Choroid plexus epithelial cell (primary cell): ENCODE results near the gene EXTL1.

Experiments
- DNase-seq: peaks from one replicate; pipeline ENCODE4 v3.0.0-alpha.2; 2010; ENCODE audit warnings: low read depth
- H3K4me3 ChIP-seq: 2 replicates; pipeline ENCODE4 v1.5.1; 2011; ENCODE audit warnings: low read depth, mild to moderate bottlenecking, control low read depth, low read length, moderate library complexity
- TF ChIP-seq, protein P1 (sequence below): conservative IDR thresholded peaks from 2 replicates; pipeline ENCODE4 v1.5.1; 2011; ENCODE audit warnings: low read depth, mild to moderate bottlenecking, control low read depth, inconsistent platforms, low read length, moderate library complexity

EXTL1 gene

DNA sequence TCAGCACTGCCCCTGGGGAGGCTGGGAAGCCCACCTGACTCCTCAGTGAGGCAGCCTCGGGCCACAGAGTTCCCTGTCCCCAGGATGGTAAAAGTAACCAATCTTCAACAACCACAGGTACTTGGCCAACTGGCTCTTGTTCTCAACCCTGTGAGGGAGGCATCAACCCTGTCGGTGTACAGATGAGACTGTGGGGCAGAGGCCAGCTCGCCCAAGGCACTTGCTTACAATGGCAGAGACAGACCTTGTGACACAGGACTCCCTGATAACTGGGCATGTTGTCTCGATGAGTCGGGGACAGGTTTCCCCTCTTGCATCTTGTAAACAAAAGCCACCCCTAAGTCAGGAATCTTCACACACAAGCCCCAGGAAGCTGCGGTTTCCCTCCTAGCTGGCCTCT lies 16.3 kb downstream of the EXTL1 start:
- H3K4me3 ChIP-seq: no peak overlapping the region
- TF ChIP-seq, protein P1, sequence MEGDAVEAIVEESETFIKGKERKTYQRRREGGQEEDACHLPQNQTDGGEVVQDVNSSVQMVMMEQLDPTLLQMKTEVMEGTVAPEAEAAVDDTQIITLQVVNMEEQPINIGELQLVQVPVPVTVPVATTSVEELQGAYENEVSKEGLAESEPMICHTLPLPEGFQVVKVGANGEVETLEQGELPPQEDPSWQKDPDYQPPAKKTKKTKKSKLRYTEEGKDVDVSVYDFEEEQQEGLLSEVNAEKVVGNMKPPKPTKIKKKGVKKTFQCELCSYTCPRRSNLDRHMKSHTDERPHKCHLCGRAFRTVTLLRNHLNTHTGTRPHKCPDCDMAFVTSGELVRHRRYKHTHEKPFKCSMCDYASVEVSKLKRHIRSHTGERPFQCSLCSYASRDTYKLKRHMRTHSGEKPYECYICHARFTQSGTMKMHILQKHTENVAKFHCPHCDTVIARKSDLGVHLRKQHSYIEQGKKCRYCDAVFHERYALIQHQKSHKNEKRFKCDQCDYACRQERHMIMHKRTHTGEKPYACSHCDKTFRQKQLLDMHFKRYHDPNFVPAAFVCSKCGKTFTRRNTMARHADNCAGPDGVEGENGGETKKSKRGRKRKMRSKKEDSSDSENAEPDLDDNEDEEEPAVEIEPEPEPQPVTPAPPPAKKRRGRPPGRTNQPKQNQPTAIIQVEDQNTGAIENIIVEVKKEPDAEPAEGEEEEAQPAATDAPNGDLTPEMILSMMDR: no peak
- no peak for DNase-seq

DNA sequence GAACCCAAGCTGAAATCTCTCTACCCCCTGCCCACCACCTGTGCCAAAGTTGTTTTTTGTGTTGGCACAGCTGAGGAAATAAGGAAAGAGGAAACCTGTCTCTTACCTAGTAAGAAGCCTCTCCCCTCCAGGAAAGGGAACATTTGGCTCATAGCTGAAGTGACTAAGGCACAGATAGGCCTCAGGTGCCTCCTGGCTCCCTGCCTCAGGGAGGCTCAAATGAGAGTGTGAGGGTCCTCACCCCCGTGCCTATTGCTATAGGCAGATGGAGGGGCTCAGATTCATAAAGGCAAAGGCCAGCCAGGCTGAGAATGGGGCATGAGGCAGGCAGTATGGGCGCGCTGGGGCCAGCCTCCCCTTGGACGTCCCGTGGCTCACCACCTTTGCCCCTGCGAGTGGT lies 16.9 kb downstream of the EXTL1 start:
- H3K4me3 ChIP-seq: no peak overlapping the region
- DNase-seq: no peak

DNA sequence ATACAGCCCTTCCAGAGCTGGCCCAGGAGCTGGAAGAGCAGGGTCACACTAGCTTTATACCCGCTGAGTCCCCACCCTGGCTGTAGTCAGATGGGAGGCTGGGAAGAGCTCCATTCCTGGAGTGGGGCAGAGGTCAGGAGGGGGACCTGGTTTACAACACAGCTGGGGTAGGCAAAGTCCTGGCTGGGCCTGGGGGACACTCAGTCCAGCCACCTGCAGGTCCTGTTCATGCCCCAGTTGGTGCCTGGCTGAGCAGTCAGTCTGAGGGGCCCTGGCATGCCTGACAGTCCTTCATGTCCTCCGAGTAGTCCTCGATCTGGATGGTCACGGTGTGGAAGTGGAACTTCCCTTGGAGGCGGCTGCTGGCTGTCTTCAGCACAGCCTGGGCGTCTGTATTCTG lies 17.3 kb downstream of the EXTL1 start:
- TF ChIP-seq, protein P1: no peak
- no peak for DNase-seq
- no peak overlapping the region for H3K4me3 ChIP-seq

More for the DNA sequence above, 16.9 kb downstream of the EXTL1 start:
- TF ChIP-seq, protein P1: no peak

DNA sequence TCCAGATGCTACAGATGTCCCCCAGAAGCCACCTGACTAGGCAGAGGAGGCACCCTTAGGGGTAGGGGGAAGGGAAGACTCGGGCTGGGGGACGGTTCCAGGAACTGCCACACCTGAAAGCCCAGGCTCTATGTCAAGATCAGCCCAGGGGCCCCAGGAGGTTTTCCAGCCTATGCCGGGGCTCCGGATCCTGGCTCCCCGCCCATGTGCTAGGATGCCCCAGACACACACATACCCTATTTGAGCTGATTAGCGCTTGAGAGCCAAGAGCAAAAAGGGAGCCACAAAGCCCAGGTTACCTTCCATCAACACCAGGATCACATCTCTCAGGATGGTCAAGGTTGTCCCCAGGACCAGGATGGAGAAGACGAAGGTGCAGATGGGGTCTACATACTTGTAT lies 19.8 kb downstream of the EXTL1 start:
- no peak for DNase-seq
- H3K4me3 ChIP-seq: no peak overlapping the region
- TF ChIP-seq, protein P1: no peak

DNA sequence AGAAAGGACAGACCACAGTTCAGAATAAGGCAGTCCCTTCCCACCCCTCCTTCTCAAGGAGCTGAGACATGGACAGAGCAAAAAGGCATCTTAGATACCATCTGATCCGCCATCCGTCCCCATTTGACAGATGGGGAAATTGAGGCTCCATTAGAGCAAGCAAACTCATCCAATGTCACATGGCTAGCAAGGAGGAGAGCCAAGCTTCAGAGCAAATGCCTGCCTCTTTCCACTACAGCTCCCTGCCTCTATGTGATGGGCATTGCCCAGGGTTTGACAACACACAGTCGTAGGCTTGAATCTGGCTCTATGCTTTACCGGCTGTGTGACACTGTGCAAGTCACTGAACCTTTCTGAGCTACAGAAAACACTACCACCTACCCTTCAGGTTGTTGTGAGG lies 20.4 kb downstream of the EXTL1 start:
- TF ChIP-seq, protein P1: no peak
- no peak overlapping the region for H3K4me3 ChIP-seq
- no peak for DNase-seq

DNA sequence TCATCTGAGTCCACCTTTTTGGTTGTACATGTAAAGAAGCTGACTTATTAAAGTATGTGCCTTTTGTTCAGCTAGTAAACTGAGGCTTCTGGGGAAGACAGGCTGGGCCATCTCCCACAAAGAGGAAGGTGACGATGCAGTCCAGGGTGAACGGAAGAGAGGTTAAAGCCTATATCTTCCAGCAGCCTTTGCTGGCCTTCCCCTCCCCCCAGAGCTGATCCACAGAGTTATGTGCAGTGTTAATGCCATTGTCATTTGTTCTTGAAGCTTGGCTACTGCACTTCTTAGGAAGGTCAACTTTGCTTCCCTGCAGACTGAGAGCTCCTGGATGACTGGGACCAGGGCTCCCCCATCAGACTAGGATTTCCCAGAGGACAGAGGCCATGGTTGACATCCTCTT lies 22.2 kb downstream of the EXTL1 start:
- DNase-seq: no peak
- no peak overlapping the region for H3K4me3 ChIP-seq
- TF ChIP-seq, protein P1: no peak

DNA sequence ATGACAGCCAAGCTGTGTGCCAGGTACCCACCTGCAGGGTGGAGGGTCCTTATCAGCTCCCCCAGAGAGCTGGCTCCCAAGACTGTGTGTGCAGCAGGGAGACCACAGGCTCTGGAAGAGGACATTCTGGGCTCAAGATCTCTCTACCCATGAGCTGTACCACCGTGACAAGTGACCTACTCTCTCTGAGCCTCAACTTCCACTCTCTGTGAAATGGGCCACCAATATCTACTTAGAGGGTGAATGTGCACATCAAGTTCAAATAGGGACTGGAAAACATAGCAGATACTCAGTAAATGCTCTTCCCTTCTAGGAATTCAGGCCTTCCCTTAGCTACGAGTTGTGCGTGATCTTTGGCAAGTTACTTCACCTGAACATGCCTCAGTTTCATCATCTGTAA lies 22.8 kb downstream of the EXTL1 start:
- DNase-seq: no peak
- H3K4me3 ChIP-seq: no peak overlapping the region
- TF ChIP-seq, protein P1: no peak
